Epithelial cell of esophagus (primary cell): ENCODE results near the gene SMYD3.

Source experiments
- DNase-seq: peaks from one replicate; pipeline ENCODE4 v3.0.0; 2010; ENCODE audit warnings: low read depth
- H3K4me3 ChIP-seq: 2 replicates; pipeline ENCODE4 v1.5.1; 2011; ENCODE audit warnings: mild to moderate bottlenecking, low read length, control low read depth
- CTCF ChIP-seq: IDR thresholded peaks from 2 replicates; pipeline ENCODE4 v1.5.1; 2011; ENCODE audit warnings: low read depth, mild to moderate bottlenecking, low read length, control low read depth, inconsistent platforms; ENCODE audit not compliant: insufficient read depth; ENCODE audit errors: missing control alignments

The SMYD3 gene

GRCh38 chr1:246471688-246472087 is 35.4 kb downstream of the SMYD3 start:
- DNase-seq: no peak
- H3K4me3 ChIP-seq: no peak overlapping the region
- no peak for TF ChIP-seq CTCF

- TF ChIP-seq CTCF: no peak
- no peak for DNase-seq
- H3K4me3 ChIP-seq: no peak overlapping the region
Measured at GRCh38 chr1:246470585-246470984, 36.5 kb downstream of the SMYD3 start.

- TF ChIP-seq CTCF: no peak
- no peak for DNase-seq
- no peak overlapping the region for H3K4me3 ChIP-seq
Measured at GRCh38 chr1:246462986-246463385, 44.1 kb downstream of the SMYD3 start.

GRCh38 chr1:246460406-246460805 is 46.7 kb downstream of the SMYD3 start:
- no peak overlapping the region for H3K4me3 ChIP-seq
- TF ChIP-seq CTCF: no peak
- no peak for DNase-seq

GRCh38 chr1:246459221-246459620 is 47.9 kb downstream of the SMYD3 start:
- DNase-seq: no peak
- no peak for TF ChIP-seq CTCF
- no peak overlapping the region for H3K4me3 ChIP-seq

- no peak for TF ChIP-seq CTCF
- no peak overlapping the region for H3K4me3 ChIP-seq
- DNase-seq: no peak
Measured at GRCh38 chr1:246455476-246455875, 51.6 kb downstream of the SMYD3 start.

GRCh38 chr1:246454655-246455054 is 52.4 kb downstream of the SMYD3 start:
- no peak for TF ChIP-seq CTCF
- no peak overlapping the region for H3K4me3 ChIP-seq
- no peak for DNase-seq
